Neural progenitor cell (in vitro differentiated cells): ENCODE results near the gene SH3PXD2B. TPM values are rescaled to one million over a fixed set of nuclear protein-coding genes. Genes with fewer than 3 reads are reported as not detected.

Experiments used
- DNase-seq: peaks from one replicate; pipeline ENCODE4 v3.0.0-alpha.2; 2016; ENCODE audit warnings: low spot score
- H2AFZ ChIP-seq: fragments of 200-600 bp; sonication (generic); replicated peaks from 2 replicates; pipeline ENCODE4 v1.6.1; 2016; ENCODE audit warnings: antibody characterized with exemption
- H3F3A ChIP-seq: fragments of 200-600 bp; sonication (generic); 2 replicates; pipeline ENCODE4 v1.6.1; 2016; ENCODE audit warnings: antibody characterized with exemption, low read depth
- H3K27ac ChIP-seq: fragments of 200-600 bp; sonication (generic); 2 replicates; pipeline ENCODE4 v1.5.1; 2016; ENCODE audit warnings: mild to moderate bottlenecking
- H3K27me3 ChIP-seq: fragments of 200-600 bp; sonication (generic); 2 replicates; pipeline ENCODE4 v1.6.1; 2016; ENCODE audit warnings: mild to moderate bottlenecking, moderate library complexity
- H3K36me3 ChIP-seq: fragments of 200-600 bp; sonication (generic); 2 replicates; pipeline ENCODE4 v1.5.1; 2016
- H3K4me1 ChIP-seq: fragments of 200-600 bp; sonication (generic); 2 replicates; pipeline ENCODE4 v1.6.1; 2016; ENCODE audit warnings: mixed run types
- H3K4me2 ChIP-seq: fragments of 200-600 bp; sonication (generic); 2 replicates; pipeline ENCODE4 v1.6.1; 2016
- H3K4me3 ChIP-seq: fragments of 200-600 bp; sonication (generic); 2 replicates; pipeline ENCODE4 v1.5.1; 2016
- H3K79me2 ChIP-seq: fragments of 200-600 bp; sonication (generic); 2 replicates; pipeline ENCODE4 v1.6.1; 2016; ENCODE audit warnings: low read depth
- H3K9ac ChIP-seq: fragments of 200-600 bp; sonication (generic); 2 replicates; pipeline ENCODE4 v1.6.1; 2016
- H3K9me3 ChIP-seq: fragments of 200-600 bp; sonication (generic); 2 replicates; pipeline ENCODE4 v1.5.1; 2016; ENCODE audit warnings: low read depth
- H4K20me1 ChIP-seq: fragments of 200-600 bp; sonication (generic); 2 replicates; pipeline ENCODE4 v1.6.1; 2016; ENCODE audit warnings: low read depth
- H3K27ac Mint-ChIP-seq: 3 replicates; pipeline ENCODE4 v1.8.0; 2021; ENCODE audit warnings: mixed read lengths
- H3K27me3 Mint-ChIP-seq: 2 replicates; pipeline ENCODE4 v1.8.0; 2022; ENCODE audit warnings: low read depth, mild to moderate bottlenecking, inconsistent platforms, moderate library complexity, mixed read lengths; ENCODE audit not compliant: insufficient read depth
- H3K36me3 Mint-ChIP-seq: 3 replicates; pipeline ENCODE4 v1.8.0; 2021; ENCODE audit warnings: mixed read lengths
- H3K4me1 Mint-ChIP-seq: 3 replicates; pipeline ENCODE4 v1.8.0; 2021; ENCODE audit warnings: mixed read lengths
- H3K4me3 Mint-ChIP-seq: 3 replicates; pipeline ENCODE4 v1.8.0; 2021; ENCODE audit warnings: mild to moderate bottlenecking, moderate library complexity, mixed read lengths
- H3K9me3 Mint-ChIP-seq: 3 replicates; pipeline ENCODE4 v1.8.0; 2020; ENCODE audit warnings: mixed read lengths
- CTCF ChIP-seq: fragments of 200-600 bp; sonication (generic); IDR thresholded peaks from 2 replicates; pipeline ENCODE4 v1.5.1; 2017; ENCODE audit warnings: antibody characterized with exemption, mild to moderate bottlenecking
- EZH2 ChIP-seq: fragments of 200-600 bp; sonication (generic); IDR thresholded peaks from 2 replicates; pipeline ENCODE4 v1.6.1; 2017; ENCODE audit warnings: antibody characterized with exemption, mild to moderate bottlenecking, moderate library complexity
- EZH2phosphoT487 ChIP-seq: fragments of 200-600 bp; sonication (generic); IDR thresholded peaks from 2 replicates; pipeline ENCODE4 v1.6.1; 2017; ENCODE audit warnings: antibody characterized with exemption
- total RNA-seq: library from RNA; depleted of rRNA; stranded (reverse); fragments of >200 nt; gene quantifications from 2 replicates; pipeline ENCODE4 v1.2.3, GENCODE V29; 2015; ENCODE audit warnings: low replicate concordance

SH3PXD2B gene
- total RNA-seq, 1 donor from 2014 or later = 27.3 TPM

GRCh38 chr5:172450453-172450852 lies 3.9 kb downstream of the SH3PXD2B start:
- no peaks in the 10 kb centered on the region for H3K9me3 Mint-ChIP-seq
- TF ChIP-seq CTCF (no peak), EZH2 (no peak), EZH2phosphoT487 (no peak)
- H3K4me3 ChIP-seq = no peak overlapping the region
- H3K4me3 Mint-ChIP-seq = no peak overlapping the region
- peaks cover 6% of the 10 kb centered on the region for H3K27me3 Mint-ChIP-seq
- peaks cover 33% of the 10 kb centered on the region for H3F3A ChIP-seq
- H3K4me1 Mint-ChIP-seq = peaks cover 48% of the 10 kb centered on the region
- peaks cover 72% of the 10 kb centered on the region for H4K20me1 ChIP-seq
- no peak overlapping the region for H3K4me2 ChIP-seq
- H3K27ac Mint-ChIP-seq = no peak overlapping the region
- H3K9ac ChIP-seq = no peak overlapping the region
- H3K79me2 ChIP-seq = peaks cover 83% of the 10 kb centered on the region
- peaks cover 16% of the 10 kb centered on the region for H3K4me1 ChIP-seq
- no peaks in the 10 kb centered on the region for H3K36me3 ChIP-seq
- no peaks in the 10 kb centered on the region for H3K9me3 ChIP-seq
- H3K27me3 ChIP-seq = no peaks in the 10 kb centered on the region
- no peak overlapping the region for H3K27ac ChIP-seq
- H3K36me3 Mint-ChIP-seq = no peaks in the 10 kb centered on the region
- no peak for DNase-seq
- no peak overlapping the region for H2AFZ ChIP-seq

- Histone ChIP-seq H3K9me3 (no peaks in the 10 kb centered on the region), H3K27me3 (no peaks in the 10 kb centered on the region), H3K36me3 (no peaks in the 10 kb centered on the region), H3F3A (peaks cover 22% of the 10 kb centered on the region), H3K4me1 (peaks cover 9% of the 10 kb centered on the region), H4K20me1 (peaks cover 87% of the 10 kb centered on the region), H2AFZ (no peak overlapping the region), H3K9ac (no peak overlapping the region), H3K79me2 (peaks cover 96% of the 10 kb centered on the region), H3K4me3 (no peak overlapping the region), H3K4me2 (no peak overlapping the region), H3K27ac (no peak overlapping the region)
- no peaks in the 10 kb centered on the region for H3K36me3 Mint-ChIP-seq
- no peak overlapping the region for H3K4me3 Mint-ChIP-seq
- no peaks in the 10 kb centered on the region for H3K9me3 Mint-ChIP-seq
- H3K27ac Mint-ChIP-seq = no peak overlapping the region
- H3K4me1 Mint-ChIP-seq = peaks cover 47% of the 10 kb centered on the region
- TF ChIP-seq EZH2 (no peak), EZH2phosphoT487 (no peak), CTCF (no peak)
- H3K27me3 Mint-ChIP-seq = peaks cover 6% of the 10 kb centered on the region
- DNase-seq = no peak
Measured at GRCh38 chr5:172448999-172449398, 5.3 kb downstream of the SH3PXD2B start.

GRCh38 chr5:172447646-172448365 lies 6.5 kb downstream of the SH3PXD2B start:
- peaks cover 99% of the 10 kb centered on the region for H3K79me2 ChIP-seq
- no peak overlapping the region for H2AFZ ChIP-seq
- no peak overlapping the region for H3K4me3 Mint-ChIP-seq
- H3K27ac Mint-ChIP-seq = no peak overlapping the region
- no peaks in the 10 kb centered on the region for H3K27me3 ChIP-seq
- H3K36me3 Mint-ChIP-seq = peaks cover 4% of the 10 kb centered on the region
- DNase-seq = no peak
- peaks cover 99% of the 10 kb centered on the region for H4K20me1 ChIP-seq
- H3K27ac ChIP-seq = no peak overlapping the region
- H3K4me1 Mint-ChIP-seq = peaks cover 46% of the 10 kb centered on the region
- H3K36me3 ChIP-seq = no peaks in the 10 kb centered on the region
- H3K9me3 Mint-ChIP-seq = no peaks in the 10 kb centered on the region
- H3K27me3 Mint-ChIP-seq = peaks cover 2% of the 10 kb centered on the region
- no peak for TF ChIP-seq CTCF
- TF ChIP-seq EZH2 = no peak
- TF ChIP-seq EZH2phosphoT487 = no peak
- H3K4me3 ChIP-seq = no peak overlapping the region
- no peak overlapping the region for H3K4me2 ChIP-seq
- H3K4me1 ChIP-seq = peaks cover 9% of the 10 kb centered on the region
- no peaks in the 10 kb centered on the region for H3K9me3 ChIP-seq
- H3F3A ChIP-seq = peaks cover 11% of the 10 kb centered on the region
- no peak overlapping the region for H3K9ac ChIP-seq
